Left kidney (tissue), 8 donors: ENCODE results near the gene THTPA. TPM values are rescaled to one million over a fixed set of nuclear protein-coding genes. Genes with fewer than 3 reads are reported as not detected.

Source experiments
- DNase-seq: peaks from one replicate; pipeline ENCODE4 v3.0.0-alpha.2; 2013
- long read RNA-seq, 8 donors: transcript quantifications; one replicate each; lab custom pipeline, GENCODE V29; 2026
- polyA plus RNA-seq: library from polyadenylated mRNA; unstranded; fragments of 120-200 nt; gene quantifications from one replicate; pipeline ENCODE4 v1.2.1, GENCODE V29; 2013; ENCODE audit not compliant: insufficient read length

THTPA gene, protein sequence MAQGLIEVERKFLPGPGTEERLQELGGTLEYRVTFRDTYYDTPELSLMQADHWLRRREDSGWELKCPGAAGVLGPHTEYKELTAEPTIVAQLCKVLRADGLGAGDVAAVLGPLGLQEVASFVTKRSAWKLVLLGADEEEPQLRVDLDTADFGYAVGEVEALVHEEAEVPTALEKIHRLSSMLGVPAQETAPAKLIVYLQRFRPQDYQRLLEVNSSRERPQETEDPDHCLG
- 19.4 TPM for polyA plus RNA-seq
- long read RNA-seq, donor 1, transcript THTPA-205 (2 exons, 571 nt) = major isoform, 7 of 11 reads
- long read RNA-seq, donor 1, partial matches to known transcripts = 0 of 11 reads
- long read RNA-seq, donor 1, other reads (novel, unspliced or antisense) = 0 of 11 reads
- long read RNA-seq, donor 2, partial matches to known transcripts = 0 of 6 reads
- long read RNA-seq, donor 2, other reads (novel, unspliced or antisense) = 0 of 6 reads
- long read RNA-seq, donor 3, transcript THTPA-205 (2 exons, 571 nt) = major isoform, 5 of 8 reads
- long read RNA-seq, donor 3, partial matches to known transcripts = 0 of 8 reads
- long read RNA-seq, donor 3, other reads (novel, unspliced or antisense) = 0 of 8 reads
- long read RNA-seq, donor 4, partial matches to known transcripts = 0 of 2 reads
- long read RNA-seq, donor 4, other reads (novel, unspliced or antisense) = 0 of 2 reads
- long read RNA-seq, donor 5, transcript THTPA-201 (2 exons, 2,860 nt) = minor isoform, 6 of 18 reads
- long read RNA-seq, donor 5, transcript THTPA-205 (2 exons, 571 nt) = major isoform, 7 of 18 reads
- long read RNA-seq, donor 5, partial matches to known transcripts = 0 of 18 reads
- long read RNA-seq, donor 5, other reads (novel, unspliced or antisense) = 0 of 18 reads
- long read RNA-seq, donor 6, transcript THTPA-201 (2 exons, 2,860 nt) = minor isoform, 6 of 15 reads
- long read RNA-seq, donor 6, transcript THTPA-205 (2 exons, 571 nt) = major isoform, 8 of 15 reads
- long read RNA-seq, donor 6, partial matches to known transcripts = 0 of 15 reads
- long read RNA-seq, donor 6, other reads (novel, unspliced or antisense) = 0 of 15 reads
- long read RNA-seq, donor 7, transcript THTPA-201 (2 exons, 2,860 nt) = major isoform, 11 of 19 reads
- long read RNA-seq, donor 7, partial matches to known transcripts = 0 of 19 reads
- long read RNA-seq, donor 7, other reads (novel, unspliced or antisense) = 0 of 19 reads
- long read RNA-seq, donor 8, partial matches to known transcripts = 0 of 2 reads
- long read RNA-seq, donor 8, other reads (novel, unspliced or antisense) = 0 of 2 reads

DNA sequence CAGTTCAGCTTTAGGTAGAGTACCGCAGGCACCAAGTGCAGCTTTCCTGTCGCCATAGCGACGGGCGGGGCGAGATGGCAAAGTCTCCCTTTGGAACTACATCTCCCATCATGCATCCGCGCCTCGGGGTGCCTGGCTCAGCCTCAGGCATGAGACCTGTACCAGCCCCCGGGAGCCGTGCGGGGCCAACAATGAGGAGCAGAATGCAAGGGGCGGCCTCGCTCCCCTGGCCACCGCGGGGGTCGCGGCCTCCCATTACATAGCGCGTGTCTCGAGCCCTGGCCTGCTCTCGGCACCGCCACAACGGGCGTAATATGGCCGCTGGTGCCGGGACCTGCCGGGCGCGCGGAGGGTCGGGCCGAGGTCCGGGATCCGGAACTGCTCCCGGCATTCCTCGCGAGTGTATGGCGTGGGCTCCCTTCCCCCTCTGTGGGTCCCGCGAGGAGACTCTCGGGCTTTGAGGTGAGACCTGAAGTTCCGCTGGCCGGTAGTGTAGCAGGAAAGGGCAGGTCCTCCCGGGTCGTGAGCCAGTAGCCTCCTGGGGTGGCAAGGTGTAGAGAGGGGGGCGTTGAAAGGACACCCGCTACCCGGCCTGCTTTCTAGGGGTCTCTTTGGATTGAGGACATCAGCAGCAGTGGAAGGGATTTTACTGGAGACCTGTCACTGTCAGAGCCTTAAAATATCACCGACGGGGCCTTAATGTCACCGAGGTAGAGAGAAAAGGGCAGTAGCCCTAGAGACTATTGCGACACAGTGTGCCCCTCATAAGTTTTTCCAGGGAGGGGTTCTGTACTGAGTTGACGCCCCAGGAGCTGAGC, at the start of gene THTPA:
Gene THTPA (plus strand): TSS at position 390 of the 818 bp plus-strand sequence. CDS start 487 bp downstream, outside the sequence.
- DNase-seq = peak; percentile 90

DNA sequence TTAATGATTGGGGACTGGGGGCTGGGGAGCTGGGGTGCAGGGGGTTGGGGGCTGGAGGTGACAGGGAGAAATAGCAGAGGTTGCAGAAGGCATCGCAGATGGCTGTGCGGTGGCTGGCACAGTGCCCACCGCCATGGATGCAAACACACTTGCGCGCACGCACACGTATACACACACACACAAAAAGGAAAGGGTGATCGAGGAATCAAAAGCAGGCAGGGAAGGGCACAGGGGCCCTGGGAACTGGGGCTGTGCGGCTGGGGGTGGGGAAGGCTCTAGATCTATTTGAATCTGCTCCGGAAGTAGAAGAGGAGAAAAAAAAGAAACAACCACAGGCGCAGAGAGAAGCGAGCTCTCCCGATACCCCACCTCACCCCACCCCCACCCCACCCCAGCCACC, 43.9 kb upstream of the THTPA start:
- DNase-seq = no peak

DNA sequence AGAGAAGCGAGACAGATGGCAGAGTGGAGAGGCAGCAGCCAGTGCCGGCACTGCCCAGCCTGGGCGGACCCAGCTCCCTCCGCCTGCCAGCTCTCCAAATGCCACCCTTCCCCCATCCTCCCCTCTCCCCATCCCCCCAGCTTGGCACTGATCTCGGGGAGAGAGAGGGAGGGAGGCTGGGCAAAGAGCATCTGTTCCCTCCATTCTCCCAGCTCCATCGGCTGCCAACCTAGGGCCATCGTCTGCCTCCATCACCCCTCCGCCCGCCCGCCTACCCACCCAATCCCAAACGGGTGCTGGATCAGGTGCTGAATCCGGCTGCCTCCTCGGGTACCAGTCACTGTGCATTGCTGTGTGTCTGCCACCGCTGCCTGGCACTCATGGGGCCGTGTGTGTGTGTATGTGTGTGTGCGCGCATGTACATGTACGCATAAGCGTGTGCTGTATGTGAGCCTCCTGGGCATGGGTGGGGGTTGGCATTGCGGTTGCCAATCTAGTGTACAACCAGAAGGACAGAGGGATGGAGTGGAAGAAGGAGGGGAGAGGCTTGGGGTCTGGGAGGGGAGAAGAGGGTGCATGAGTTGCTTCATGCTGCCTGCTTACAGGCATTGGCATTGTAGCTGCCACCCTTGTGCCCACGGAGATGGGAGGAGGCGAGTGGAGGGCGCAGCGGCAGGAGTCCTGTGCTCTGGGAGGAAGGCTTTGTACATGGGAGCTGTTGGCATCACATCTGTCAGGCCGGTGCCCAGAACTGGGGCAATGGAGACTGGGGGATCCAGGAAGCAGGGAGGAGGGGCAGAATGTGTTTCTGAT, 42.9 kb upstream of the THTPA start:
- no peak for DNase-seq

DNA sequence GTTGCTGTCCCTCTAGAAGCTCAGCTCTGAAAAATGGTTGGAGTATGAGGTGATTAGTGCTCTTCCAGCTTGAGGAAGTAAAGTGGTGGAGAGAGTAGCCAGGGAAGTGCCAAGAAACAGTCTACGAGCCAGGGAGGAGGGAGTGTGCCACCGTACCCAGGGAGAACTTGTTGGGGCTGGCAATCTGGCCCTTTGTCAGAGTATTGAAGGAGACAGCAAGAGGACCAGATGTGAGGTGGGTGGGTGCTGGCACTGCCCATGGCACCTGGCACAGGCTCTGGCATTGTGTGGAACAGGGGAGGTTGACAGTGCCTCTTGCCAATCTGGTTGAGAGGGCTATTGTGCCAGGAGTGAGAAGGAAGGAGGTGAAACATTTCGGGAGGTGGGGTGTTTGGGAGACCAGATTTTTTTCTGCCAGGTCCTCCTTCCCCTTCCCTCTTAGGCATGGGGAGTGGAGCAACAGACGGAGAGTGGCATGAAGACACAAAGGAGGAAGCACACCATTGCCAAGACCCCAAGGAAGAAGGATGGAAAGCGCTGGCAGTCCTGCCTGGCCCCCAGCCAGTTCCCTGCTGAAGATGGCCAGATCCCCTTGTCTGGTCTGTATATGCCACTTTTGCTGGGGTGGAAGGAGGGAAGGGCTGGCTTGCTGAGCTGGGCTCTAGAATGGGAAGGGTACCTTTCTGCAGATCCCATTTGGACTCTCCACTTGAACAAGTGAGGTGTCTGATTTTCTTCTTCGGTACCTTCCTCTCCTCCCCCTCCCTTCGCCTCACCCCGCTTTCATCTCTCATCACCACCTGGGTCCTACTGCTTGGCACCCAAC, 42.0 kb upstream of the THTPA start:
- no peak for DNase-seq

DNA sequence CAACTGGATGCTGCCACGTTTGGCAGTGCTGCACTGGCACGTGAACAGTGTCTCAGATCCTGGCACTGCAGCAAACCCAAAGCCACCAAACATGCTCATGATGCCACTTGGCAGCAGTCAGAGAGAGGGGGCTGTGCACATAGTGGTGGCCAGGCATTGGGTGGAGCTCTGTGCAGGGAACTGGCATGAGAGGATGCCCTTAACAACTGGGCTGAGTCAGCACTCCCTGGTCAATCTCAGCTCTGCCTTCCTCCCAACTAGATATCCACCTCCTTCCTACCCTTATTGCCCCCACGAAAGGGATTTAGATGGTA, 41.5 kb upstream of the THTPA start:
- DNase-seq = no peak

DNA sequence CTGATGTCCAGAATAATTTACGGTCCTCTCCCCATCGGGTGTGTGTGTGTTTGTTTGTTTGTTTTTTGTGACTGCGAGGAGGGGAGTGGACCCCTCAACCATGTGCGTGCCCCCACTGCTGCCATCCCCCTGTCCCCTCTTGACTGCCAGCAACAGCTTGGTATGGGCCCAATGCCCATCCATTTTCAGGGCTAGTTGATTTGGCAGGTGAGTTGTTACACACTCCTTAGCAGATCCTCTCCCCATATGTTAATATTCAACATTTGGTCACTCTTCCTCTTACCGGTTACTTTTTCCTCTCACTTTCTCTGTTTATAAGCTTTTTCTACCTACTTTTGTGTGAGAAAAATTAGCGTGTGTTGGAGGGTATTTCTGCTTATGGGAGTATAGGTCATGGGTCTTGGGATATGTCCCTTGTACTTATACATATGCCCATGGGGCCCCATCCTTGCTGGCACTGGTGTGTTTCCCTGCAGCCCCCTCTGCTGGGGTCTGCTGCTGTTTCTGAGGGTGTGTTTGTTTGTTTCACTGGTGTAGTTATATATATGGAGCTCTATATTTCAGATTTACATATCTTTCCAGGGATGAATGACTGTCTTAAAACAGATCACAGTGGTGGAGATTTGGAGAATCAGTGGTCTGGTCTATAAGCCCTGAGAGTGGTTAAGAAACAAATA, 38.3 kb upstream of the THTPA start:
- no peak for DNase-seq

DNA sequence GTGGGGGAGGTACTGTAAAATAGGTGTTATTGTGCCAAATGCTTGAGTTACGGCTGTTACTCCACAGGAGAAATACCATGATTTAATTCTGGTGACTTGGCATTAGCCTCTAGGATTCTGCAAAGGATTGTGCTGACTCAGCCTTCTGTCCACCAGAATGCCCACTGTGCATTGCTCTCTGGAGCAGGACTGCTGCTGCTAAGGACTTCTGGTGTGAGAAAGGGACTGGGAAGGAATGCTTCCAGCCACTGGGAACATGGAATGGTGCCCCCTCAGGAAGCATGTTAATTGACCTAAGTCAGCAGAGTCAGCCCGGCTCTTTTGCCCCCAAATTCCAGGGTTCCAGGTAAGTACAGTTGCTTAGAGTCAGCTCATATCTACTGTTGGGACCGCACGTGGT, 37.4 kb upstream of the THTPA start:
- no peak for DNase-seq

DNA sequence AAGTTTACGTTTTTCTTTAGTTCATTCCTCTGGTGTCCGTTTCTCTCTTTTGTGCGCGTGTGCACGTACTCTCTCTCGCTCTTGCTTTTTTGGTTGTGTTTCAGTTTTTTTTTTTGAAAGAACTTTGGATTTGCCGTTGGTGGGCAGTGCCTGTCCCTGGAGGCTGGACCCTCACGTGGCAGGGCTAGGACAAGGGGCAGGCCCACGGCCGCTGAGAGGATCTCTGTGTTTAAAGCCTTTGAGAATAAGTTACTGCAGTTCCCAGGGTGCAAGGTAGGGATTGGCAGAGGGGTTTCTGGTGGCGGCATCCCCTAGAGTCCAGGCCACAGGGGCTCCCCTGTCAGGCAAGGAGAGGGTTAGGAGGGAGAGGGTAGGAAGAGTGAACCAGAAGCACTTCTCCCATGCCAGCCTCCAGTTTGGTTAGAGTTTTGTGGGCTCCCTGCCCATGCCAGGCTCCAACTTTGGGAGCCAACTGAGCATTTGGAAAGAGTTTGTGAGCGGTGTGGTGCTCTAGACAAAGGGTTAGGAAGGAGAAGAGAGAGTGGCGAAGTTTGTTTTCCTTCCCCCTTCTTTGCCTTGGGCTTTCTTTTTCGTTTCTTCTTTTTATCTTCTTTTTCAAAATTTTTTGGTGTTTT, 35.1 kb upstream of the THTPA start:
- no peak for DNase-seq

DNA sequence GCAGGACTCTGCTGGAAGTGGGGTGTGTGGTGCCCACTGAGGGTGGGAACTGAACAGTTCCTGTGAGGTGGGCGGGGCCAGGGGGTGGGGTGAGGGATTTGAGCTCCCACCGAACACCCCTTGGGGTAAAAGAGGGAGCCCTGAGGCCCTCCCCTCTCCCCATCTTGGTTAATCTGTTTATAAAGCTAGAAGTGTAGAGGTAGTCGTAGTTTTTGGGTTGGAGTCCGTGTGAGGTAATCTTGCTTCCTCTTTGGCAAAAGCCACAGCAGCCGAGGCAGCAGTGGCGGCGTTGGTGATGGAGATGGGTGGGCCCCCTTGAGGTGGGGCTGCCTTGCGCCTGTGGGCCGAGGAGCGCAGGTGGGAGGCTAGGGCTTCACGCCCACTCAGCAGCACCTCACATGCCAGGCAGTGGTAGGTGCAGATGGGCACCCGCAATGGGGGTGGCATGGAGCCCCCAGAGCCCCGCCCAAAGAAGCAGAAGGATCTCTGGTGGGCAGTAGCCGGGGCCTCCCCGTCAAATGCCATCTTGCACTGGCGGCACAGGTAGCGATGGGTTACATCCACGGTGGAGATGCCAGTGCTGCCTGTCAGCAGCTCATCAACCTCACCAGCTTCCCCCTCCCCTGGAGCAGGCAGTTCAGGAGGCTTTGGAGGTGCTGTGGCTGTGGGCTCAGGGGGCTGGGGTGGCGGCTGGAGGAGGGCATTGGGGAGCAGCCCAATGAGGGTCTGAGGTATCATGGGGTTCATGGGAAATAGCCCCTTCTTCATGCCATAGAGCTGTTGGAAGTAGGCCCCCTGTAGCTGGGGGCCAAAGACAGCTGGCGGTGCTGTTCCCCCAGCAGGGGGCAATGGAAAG, 34.1 kb upstream of the THTPA start:
- no peak for DNase-seq

DNA sequence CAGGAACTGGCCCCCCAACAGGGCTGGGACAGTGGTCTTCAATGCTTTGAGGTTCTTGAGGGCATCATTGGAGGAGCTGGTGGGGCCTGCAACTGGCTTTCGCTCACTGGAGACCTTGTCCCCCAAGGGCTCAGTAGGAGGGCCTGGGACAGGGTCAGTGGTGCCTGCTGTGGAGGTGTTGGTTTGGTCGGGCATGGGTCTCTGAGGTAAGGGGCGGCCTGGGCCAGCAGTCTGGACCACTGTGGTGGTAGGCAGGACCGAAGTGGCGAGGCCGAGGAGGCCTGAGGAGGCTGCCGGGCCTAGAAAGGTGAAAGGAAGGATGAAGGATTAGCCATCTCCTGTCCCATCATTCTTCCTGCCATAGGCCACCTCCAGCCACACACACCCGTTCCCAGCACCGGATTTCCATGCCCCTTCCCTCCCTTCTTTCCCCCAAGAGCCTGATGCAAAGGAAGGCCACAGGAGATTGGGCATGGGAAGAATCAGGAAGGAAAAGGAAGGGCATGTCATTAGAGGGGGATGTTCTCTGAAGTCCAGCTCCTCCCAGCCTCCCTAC, 33.4 kb upstream of the THTPA start:
- DNase-seq = no peak

DNA sequence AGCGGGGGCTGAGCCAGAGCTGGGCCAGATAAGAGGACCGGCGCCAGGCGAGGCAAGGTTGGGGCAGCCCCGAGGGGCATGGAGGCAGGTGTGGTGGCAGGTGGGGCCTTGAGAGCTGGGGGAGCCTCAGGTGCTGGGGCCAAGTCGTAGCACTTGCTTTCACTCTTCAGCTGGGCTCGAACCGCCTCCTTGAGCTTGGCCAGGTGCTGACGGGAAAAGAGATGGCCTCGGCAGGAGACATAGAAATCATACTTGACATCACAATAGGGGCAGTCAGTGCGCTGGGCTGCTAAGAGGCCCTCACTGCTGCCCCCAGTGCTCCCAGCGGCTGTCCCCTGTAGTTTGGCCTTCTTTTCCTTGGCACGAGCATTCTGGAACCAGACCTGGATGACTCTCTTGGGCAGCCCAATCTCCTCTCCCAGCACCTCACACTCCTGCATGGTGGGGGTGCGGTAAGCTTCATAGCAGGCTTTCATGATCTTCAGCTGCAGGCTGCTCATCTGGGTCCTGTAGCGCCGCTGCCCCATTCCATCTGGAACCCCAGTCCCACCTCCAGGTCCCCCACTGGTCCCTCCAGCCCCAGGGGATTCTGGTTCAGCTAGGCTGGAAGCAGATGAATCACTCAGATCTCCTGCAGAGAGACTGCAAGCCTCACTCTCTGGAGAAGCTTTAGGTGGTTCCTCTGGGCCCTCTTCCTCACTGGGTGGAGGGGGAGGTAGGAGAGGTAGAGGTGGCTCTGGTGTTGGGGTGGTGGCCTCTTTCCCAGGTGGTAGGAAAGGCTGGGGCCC, 32.6 kb upstream of the THTPA start:
- no peak for DNase-seq

DNA sequence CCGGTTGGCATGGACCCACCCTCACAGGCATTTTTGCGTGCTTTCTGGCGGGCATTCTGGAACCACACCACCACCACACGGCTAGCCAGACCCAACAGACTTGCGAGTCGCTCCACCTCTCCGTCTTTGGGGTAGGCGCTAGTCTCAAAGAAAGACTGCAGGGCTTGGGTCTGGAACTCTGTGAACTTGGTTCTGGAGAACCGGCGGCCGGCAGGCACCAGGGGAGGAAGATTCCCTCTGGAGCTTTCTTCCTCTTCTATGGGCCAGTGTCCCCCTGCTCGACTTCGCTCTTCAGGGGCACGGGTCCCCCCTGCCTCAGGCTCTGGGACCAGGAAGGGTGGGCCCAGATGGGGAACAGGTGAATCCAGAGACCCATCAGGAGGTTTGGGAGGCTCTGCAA, 31.1 kb upstream of the THTPA start:
- no peak for DNase-seq

DNA sequence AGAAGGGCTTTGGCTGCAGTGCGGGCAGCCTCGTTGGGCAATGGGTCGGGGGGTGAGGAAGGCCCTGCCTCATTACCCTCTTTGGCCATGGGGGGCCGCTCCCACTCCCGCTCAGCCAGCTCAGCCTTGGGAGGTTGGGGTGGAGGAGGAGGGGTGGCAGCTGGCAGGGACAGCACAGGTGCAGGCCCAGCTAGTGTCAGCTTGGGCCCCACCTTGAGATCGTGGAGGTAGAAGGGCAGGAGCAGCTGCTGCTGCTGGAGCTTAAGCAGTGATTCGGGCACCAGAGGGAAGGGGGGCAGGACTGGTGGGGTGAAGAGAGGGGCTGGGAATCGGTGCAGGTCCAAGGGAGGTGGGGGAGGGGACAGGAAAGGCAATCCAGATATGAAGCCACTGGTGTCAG, 30.5 kb upstream of the THTPA start:
- DNase-seq = no peak

DNA sequence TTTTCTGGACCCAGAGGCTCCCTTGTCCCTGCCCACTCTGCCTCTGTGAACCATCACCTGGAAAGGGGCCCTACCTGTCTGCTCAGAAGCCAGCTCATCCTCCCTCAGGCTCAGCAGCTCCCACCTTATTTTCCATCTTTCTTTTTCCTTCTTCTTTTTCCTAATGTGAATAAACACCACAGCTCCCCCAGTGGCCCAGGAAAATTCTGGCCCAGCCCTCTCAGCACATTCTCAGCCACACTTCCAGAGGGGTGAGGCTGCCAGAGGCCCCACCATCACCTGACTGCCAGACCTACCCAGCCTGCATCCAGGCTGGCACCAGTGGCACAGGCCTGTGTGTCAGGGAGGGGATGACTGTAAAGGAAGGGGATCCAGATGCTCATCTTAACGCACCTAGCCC, 27.5 kb upstream of the THTPA start:
- DNase-seq = no peak

DNA sequence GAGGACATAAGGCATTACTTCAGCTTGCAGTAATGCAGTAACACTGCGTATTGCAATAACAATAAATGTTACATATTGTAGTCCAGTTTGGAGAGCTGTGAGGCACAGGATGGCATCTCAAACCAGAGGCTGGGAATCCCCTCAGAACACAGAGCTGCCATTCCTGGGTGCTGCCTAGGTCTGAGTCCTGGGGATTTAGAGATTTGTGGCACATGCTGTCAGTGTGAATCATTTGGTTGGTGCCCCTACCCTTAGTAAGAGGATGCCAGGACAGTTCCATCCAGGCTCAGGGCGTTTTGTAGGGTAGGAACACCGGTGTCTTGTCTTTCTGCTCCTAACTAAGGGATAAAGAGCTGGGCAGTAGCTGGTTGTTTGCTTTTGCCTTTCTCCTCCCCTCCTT, 27.1 kb upstream of the THTPA start:
- DNase-seq = no peak

DNA sequence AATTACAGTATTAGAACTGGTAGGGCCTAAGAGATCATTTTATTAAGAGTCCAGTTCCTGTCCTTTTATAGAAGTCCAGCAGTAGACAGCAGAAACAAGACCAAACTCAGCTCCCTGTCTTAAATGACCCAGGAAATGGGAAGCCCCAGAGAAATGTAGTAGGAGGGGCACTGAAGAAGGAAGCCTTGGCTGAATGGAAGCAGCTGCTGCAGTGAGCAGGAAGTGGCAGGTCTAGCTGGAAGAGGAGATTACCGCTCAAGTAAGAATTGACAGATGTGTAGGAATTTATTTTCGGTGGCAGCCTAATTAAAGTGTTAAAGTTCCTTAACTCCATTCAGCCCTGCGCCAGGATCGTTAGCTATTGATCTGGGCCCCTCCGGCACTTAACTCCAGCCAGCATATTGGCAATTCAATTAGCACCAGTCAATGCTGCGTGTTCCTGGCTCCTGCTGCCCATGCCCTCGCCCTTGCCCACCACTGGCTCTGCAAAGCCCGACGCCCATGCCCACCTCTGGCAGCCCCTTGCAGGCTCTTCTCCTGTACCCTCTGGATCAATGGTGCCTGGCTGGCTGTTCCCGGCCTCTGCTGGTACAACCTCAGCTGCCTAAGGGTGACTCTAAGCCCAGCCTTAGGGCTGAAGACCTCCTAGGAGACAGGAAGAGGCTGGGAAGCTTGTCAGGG, 25.6 kb upstream of the THTPA start:
- no peak for DNase-seq
